Mesenteric fat pad (tissue), 1 donor: ENCODE results near the gene NWD2. TPM values are rescaled to one million over a fixed set of nuclear protein-coding genes. Genes with fewer than 3 reads are reported as not detected.

Source experiments
- microRNA-seq: library from miRNA; unstranded; fragments of <30 nt; microRNA quantifications from one replicate; pipeline ENCODE4 v1.2.0, GENCODE V29; 2020; ENCODE audit warnings: borderline number of aligned reads
- total RNA-seq: library from RNA; stranded (reverse); fragmentation: NEBNext Ultra II Directional; extraction: Animal tissue kit (Norgen Biotek cat#: 25700); gene quantifications from one replicate; pipeline ENCODE4 v1.2.1, GENCODE V29; 2021
- donor health status: DM: yes; HTN: yes; CAD: no.

NWD2 gene
- total RNA-seq, 1 donor from 2014 or later, result 29.0 TPM

Small RNA genes within 50 kb of the gene (microRNA-seq; reads per million reads assigned to microRNA genes)
- gene MIR4801, result not detected
